Activated CD4-positive, alpha-beta memory T cell treated with anti-CD3 and anti-CD28 coated beads for 36 hours (primary cell): Measurements from ENCODE around the gene SH2D3C. TPM values are rescaled to one million over a fixed set of nuclear protein-coding genes. Genes with fewer than 3 reads are reported as not detected.
A peak's percentile ranks its signal among the peaks of the same experiment; 100 is the strongest.

Experiments
- CTCF ChIA-PET: fragments of 350-600 bp; sonication (Branson Sonifier 250); formaldehyde crosslinking; loops from one replicate; lab custom pipeline; 2021; ENCODE audit warnings: antibody characterized with exemption, inconsistent platforms; lab: Charles Lee
- POLR2A ChIA-PET: fragments of 350-600 bp; sonication (Branson Sonifier 250); formaldehyde crosslinking; loops from one replicate; lab custom pipeline; 2021; ENCODE audit warnings: antibody characterized with exemption; lab: Charles Lee
- DNase-seq: peaks from one replicate; pipeline ENCODE4 v3.0.0-alpha.2; 2020
- H3K27ac Mint-ChIP-seq: one replicate; pipeline ENCODE4 v1.8.0; 2021; ENCODE audit warnings: mixed read lengths
- H3K27me3 Mint-ChIP-seq: one replicate; pipeline ENCODE4 v1.8.0; 2021; ENCODE audit warnings: mixed read lengths
- H3K36me3 Mint-ChIP-seq: one replicate; pipeline ENCODE4 v1.8.0; 2021; ENCODE audit warnings: mixed read lengths
- H3K4me1 Mint-ChIP-seq: one replicate; pipeline ENCODE4 v1.8.0; 2021; ENCODE audit warnings: low read depth, mixed read lengths
- H3K4me3 Mint-ChIP-seq: one replicate; pipeline ENCODE4 v1.8.0; 2021; ENCODE audit warnings: mild to moderate bottlenecking, mixed read lengths
- H3K9me3 Mint-ChIP-seq: one replicate; pipeline ENCODE4 v1.8.0; 2021; ENCODE audit warnings: mixed read lengths
- intact Hi-C: fragments of 100-400 bp; cut with micrococcal nuclease; formaldehyde crosslinking; loops from one replicate; pipeline ENCODE4 v1.15.1; 2023
- total RNA-seq, 2 experiments: library from RNA; stranded (reverse); gene quantifications; one replicate each; pipeline ENCODE4 v1.2.3, GENCODE V29; 2021

Gene SH2D3C
- total RNA-seq, 2 experiments from 2014 or later: 34.5 to 35.3 TPM

GRCh38 chr9:127814619-127815511 is 36.4 kb upstream of the SH2D3C start:
- ChIA-PET CTCF (no interaction called here), POLR2A (no interaction called here)
- no peaks in the 10 kb centered on the region for H3K27me3 Mint-ChIP-seq
- H3K4me1 Mint-ChIP-seq: no peaks in the 10 kb centered on the region
- no peak overlapping the region for H3K4me3 Mint-ChIP-seq
- DNase-seq: no peak
- no peak overlapping the region for H3K27ac Mint-ChIP-seq
- no peaks in the 10 kb centered on the region for H3K9me3 Mint-ChIP-seq
- intact Hi-C loops: no loop called here
- peaks cover 20% of the 10 kb centered on the region for H3K36me3 Mint-ChIP-seq

- peaks cover 24% of the 10 kb centered on the region for H3K36me3 Mint-ChIP-seq
- CTCF ChIA-PET: interaction anchor here (0.5 kb wide), 1 partner anchor 8 kb away, joined by 3 read pairs; no protein-coding TSS in a partner anchor
- H3K4me1 Mint-ChIP-seq: no peaks in the 10 kb centered on the region
- DNase-seq: no peak
- H3K27me3 Mint-ChIP-seq: no peaks in the 10 kb centered on the region
- H3K4me3 Mint-ChIP-seq: no peak overlapping the region
- H3K9me3 Mint-ChIP-seq: no peaks in the 10 kb centered on the region
- intact Hi-C loops: no loop called here
- POLR2A ChIA-PET: no interaction called here
- no peak overlapping the region for H3K27ac Mint-ChIP-seq
Observed at GRCh38 chr9:127813686-127814226, 35.3 kb upstream of the SH2D3C start.

GRCh38 chr9:127812936-127813675 is 34.6 kb upstream of the SH2D3C start:
- ChIA-PET POLR2A (no interaction called here), CTCF (interaction anchor here (0.5 to 1.7 kb wide), 3 partner anchors 8 to 129 kb away, joined by 3 to 5 read pairs (median 3); no protein-coding TSS in a partner anchor)
- no peak overlapping the region for H3K27ac Mint-ChIP-seq
- no peaks in the 10 kb centered on the region for H3K9me3 Mint-ChIP-seq
- H3K4me3 Mint-ChIP-seq: no peak overlapping the region
- no peaks in the 10 kb centered on the region for H3K4me1 Mint-ChIP-seq
- H3K36me3 Mint-ChIP-seq: peaks cover 19% of the 10 kb centered on the region
- DNase-seq: no peak
- intact Hi-C loops: no loop called here
- H3K27me3 Mint-ChIP-seq: no peaks in the 10 kb centered on the region

GRCh38 chr9:127812011-127812410 is 33.5 kb upstream of the SH2D3C start:
- Mint-ChIP-seq H3K9me3 (no peaks in the 10 kb centered on the region), H3K27ac (no peak overlapping the region), H3K4me3 (no peak overlapping the region), H3K27me3 (no peaks in the 10 kb centered on the region), H3K36me3 (peaks cover 17% of the 10 kb centered on the region), H3K4me1 (no peaks in the 10 kb centered on the region)
- no peak for DNase-seq
- intact Hi-C loops: no loop called here
- ChIA-PET CTCF (interaction anchor here (1.4 to 1.7 kb wide), 2 partner anchors 58 to 130 kb away, joined by 3 to 5 read pairs; no protein-coding TSS in a partner anchor), POLR2A (interaction anchor here (0.6 kb wide), 1 partner anchor 40 kb away, joined by 3 read pairs; no protein-coding TSS in a partner anchor)

GRCh38 chr9:127810378-127811187 is 32.1 kb upstream of the SH2D3C start:
- no peak overlapping the region for H3K4me3 Mint-ChIP-seq
- CTCF ChIA-PET: no interaction called here
- no peaks in the 10 kb centered on the region for H3K9me3 Mint-ChIP-seq
- POLR2A ChIA-PET: no interaction called here
- H3K27me3 Mint-ChIP-seq: no peaks in the 10 kb centered on the region
- H3K36me3 Mint-ChIP-seq: peaks cover 23% of the 10 kb centered on the region
- H3K27ac Mint-ChIP-seq: no peak overlapping the region
- H3K4me1 Mint-ChIP-seq: peaks cover 2% of the 10 kb centered on the region
- intact Hi-C loops: no loop called here
- no peak for DNase-seq

GRCh38 chr9:127809540-127810377 is 31.3 kb upstream of the SH2D3C start:
- Mint-ChIP-seq H3K27ac (no peak overlapping the region), H3K9me3 (no peaks in the 10 kb centered on the region), H3K27me3 (no peaks in the 10 kb centered on the region), H3K4me3 (no peak overlapping the region), H3K36me3 (peaks cover 23% of the 10 kb centered on the region), H3K4me1 (peaks cover 2% of the 10 kb centered on the region)
- intact Hi-C loops: no loop called here
- ChIA-PET CTCF (interaction anchor here (1.3 kb wide), 1 partner anchor 60 kb away, joined by 6 read pairs; no protein-coding TSS in a partner anchor), POLR2A (interaction anchor here (1.0 kb wide), 1 partner anchor 96 kb away, joined by 4 read pairs; no protein-coding TSS in a partner anchor)
- DNase-seq: no peak

- H3K36me3 Mint-ChIP-seq: peaks cover 24% of the 10 kb centered on the region
- no peak overlapping the region for H3K27ac Mint-ChIP-seq
- H3K4me1 Mint-ChIP-seq: peaks cover 9% of the 10 kb centered on the region
- intact Hi-C loops: no loop called here
- ChIA-PET CTCF (interaction anchor here (0.9 to 1.3 kb wide), 2 partner anchors 61 to 74 kb away, joined by 3 to 6 read pairs; partner anchors contain the start of gene TOR2A), POLR2A (interaction anchor here (0.6 to 1.0 kb wide), 3 partner anchors 39 to 97 kb away, joined by 3 to 6 read pairs (median 4); no protein-coding TSS in a partner anchor)
- H3K9me3 Mint-ChIP-seq: no peaks in the 10 kb centered on the region
- no peak overlapping the region for H3K4me3 Mint-ChIP-seq
- no peaks in the 10 kb centered on the region for H3K27me3 Mint-ChIP-seq
- no peak for DNase-seq
Observed at GRCh38 chr9:127809002-127809539, 30.6 kb upstream of the SH2D3C start.

GRCh38 chr9:127808347-127809001 is 30.0 kb upstream of the SH2D3C start:
- no peak overlapping the region for H3K27ac Mint-ChIP-seq
- peaks cover 23% of the 10 kb centered on the region for H3K36me3 Mint-ChIP-seq

GRCh38 chr9:127806871-127807270 is 28.4 kb upstream of the SH2D3C start:
- H3K4me3 Mint-ChIP-seq: no peak overlapping the region
- H3K36me3 Mint-ChIP-seq: peaks cover 22% of the 10 kb centered on the region
- intact Hi-C loops: no loop called here
- ChIA-PET POLR2A (no interaction called here), CTCF (interaction anchor here (1.6 kb wide), 1 partner anchor 47 kb away, joined by 4 read pairs; no protein-coding TSS in a partner anchor)
- H3K27me3 Mint-ChIP-seq: no peaks in the 10 kb centered on the region
- H3K9me3 Mint-ChIP-seq: no peaks in the 10 kb centered on the region
- H3K27ac Mint-ChIP-seq: no peak overlapping the region
- peaks cover 18% of the 10 kb centered on the region for H3K4me1 Mint-ChIP-seq
- no peak for DNase-seq

More at GRCh38 chr9:127808347-127809001, 30.0 kb upstream of the SH2D3C start:
- no peak for DNase-seq
- Mint-ChIP-seq H3K9me3 (no peaks in the 10 kb centered on the region), H3K4me3 (no peak overlapping the region), H3K4me1 (peaks cover 13% of the 10 kb centered on the region), H3K27me3 (no peaks in the 10 kb centered on the region)
- intact Hi-C loops: no loop called here
- ChIA-PET POLR2A (interaction anchor here (0.6 to 1.0 kb wide), 3 partner anchors 38 to 98 kb away, joined by 3 to 6 read pairs (median 4); no protein-coding TSS in a partner anchor), CTCF (interaction anchor here (0.9 to 1.3 kb wide), 2 partner anchors 61 to 73 kb away, joined by 3 to 6 read pairs; partner anchors contain the start of gene TOR2A)

GRCh38 chr9:127805620-127806019 is 27.2 kb upstream of the SH2D3C start:
- peak; percentile 65 for DNase-seq
- peaks cover 23% of the 10 kb centered on the region for H3K4me1 Mint-ChIP-seq
- intact Hi-C loops: no loop called here
- peaks cover 20% of the 10 kb centered on the region for H3K36me3 Mint-ChIP-seq
- ChIA-PET POLR2A (interaction anchor here (0.6 kb wide), 1 partner anchor 1083 kb away, joined by 4 read pairs; no protein-coding TSS in a partner anchor), CTCF (interaction anchor here (0.7 to 5.0 kb wide), 7 partner anchors 8 to 64 kb away, joined by 3 to 27 read pairs (median 4); no protein-coding TSS in a partner anchor)
- H3K9me3 Mint-ChIP-seq: no peaks in the 10 kb centered on the region
- no peak overlapping the region for H3K27ac Mint-ChIP-seq
- no peak overlapping the region for H3K4me3 Mint-ChIP-seq
- H3K27me3 Mint-ChIP-seq: no peaks in the 10 kb centered on the region
